Mesenchymal stem cell (in vitro differentiated cells and primary cell): ENCODE results near the gene HAPLN3.
A peak's percentile ranks its signal among the peaks of the same experiment; 100 is the strongest.

Experiments
- DNase-seq: peaks from one replicate; pipeline ENCODE4 v3.0.0-alpha.2; 2013
- H2AFZ ChIP-seq: one replicate; pipeline ENCODE4 v1.6.1; 2013; ENCODE audit warnings: low read depth, mild to moderate bottlenecking, control low read depth, inconsistent platforms, low read length, moderate library complexity
- H2AK5ac ChIP-seq: 2 replicates; pipeline ENCODE4 v1.6.1; 2013; ENCODE audit warnings: low read length, moderate library complexity, mild to moderate bottlenecking, inconsistent platforms; ENCODE audit not compliant: severe bottlenecking
- H2BK120ac ChIP-seq: one replicate; pipeline ENCODE4 v1.6.1; 2013; ENCODE audit warnings: low read depth, mild to moderate bottlenecking, inconsistent platforms, low read length, moderate library complexity
- H2BK12ac ChIP-seq, 2 experiments: one replicate each; pipeline ENCODE4 v1.6.1; 2013; ENCODE audit warnings: inconsistent platforms in 2 of 2, low read length in 2 of 2, mild to moderate bottlenecking in 2 of 2, moderate library complexity in 2 of 2, control low read depth in 1 of 2
- H2BK15ac ChIP-seq: one replicate; pipeline ENCODE4 v1.6.1; 2013; ENCODE audit warnings: mild to moderate bottlenecking, low read depth, inconsistent platforms; ENCODE audit not compliant: poor library complexity, severe bottlenecking
- H2BK5ac ChIP-seq: 2 replicates; pipeline ENCODE4 v1.6.1; 2013; ENCODE audit warnings: low read depth, mild to moderate bottlenecking, low read length, control low read depth, inconsistent platforms; ENCODE audit not compliant: poor library complexity, severe bottlenecking
- H3K14ac ChIP-seq, 2 experiments: one replicate each; pipeline ENCODE4 v1.6.1; 2013; ENCODE audit warnings: inconsistent platforms in 2 of 2, low read length in 2 of 2, control low read depth in 1 of 2, mild to moderate bottlenecking in 1 of 2, moderate library complexity in 1 of 2
- H3K18ac ChIP-seq, 2 experiments: one replicate each; pipeline ENCODE4 v1.6.1; 2013; ENCODE audit warnings: inconsistent platforms in 2 of 2, low read length in 2 of 2, control low read depth in 1 of 2, low read depth in 1 of 2, mild to moderate bottlenecking in 1 of 2
- H3K23ac ChIP-seq, 2 experiments: one replicate each; pipeline ENCODE4 v1.6.1; 2013; ENCODE audit warnings: inconsistent platforms in 2 of 2, low read length in 2 of 2, mild to moderate bottlenecking in 2 of 2, moderate library complexity in 2 of 2, control low read depth in 1 of 2
- H3K27ac ChIP-seq: 2 replicates; pipeline ENCODE4 v1.5.1; 2013; ENCODE audit warnings: mild to moderate bottlenecking, moderate library complexity, low read length, control low read depth, inconsistent platforms; ENCODE audit not compliant: poor library complexity, severe bottlenecking
- H3K27me3 ChIP-seq, 2 experiments: 2 replicates each; pipeline versions ENCODE4 v1.6.1 to v1.7.0; 2013; ENCODE audit warnings: low read length in 2 of 2, mild to moderate bottlenecking in 2 of 2, moderate library complexity in 2 of 2, control low read depth in 1 of 2, inconsistent platforms in 1 of 2; ENCODE audit not compliant: control insufficient read depth in 1 of 2, insufficient read depth in 1 of 2
- H3K36me3 ChIP-seq, 2 experiments: 2 replicates each; pipeline versions ENCODE4 v1.6.1 to v1.7.0; 2013; ENCODE audit warnings: low read length in 2 of 2, control low read depth in 1 of 2, inconsistent platforms in 1 of 2, low read depth in 1 of 2, mild to moderate bottlenecking in 1 of 2; ENCODE audit not compliant: insufficient read depth in 2 of 2, control insufficient read depth in 1 of 2
- H3K4ac ChIP-seq, 2 experiments: one replicate each; pipeline ENCODE4 v1.6.1; 2013; ENCODE audit warnings: inconsistent platforms in 2 of 2, low read length in 2 of 2, mild to moderate bottlenecking in 2 of 2, moderate library complexity in 2 of 2, control low read depth in 1 of 2, low read depth in 1 of 2
- H3K4me1 ChIP-seq: 2 replicates; pipeline ENCODE4 v1.6.1; 2013; ENCODE audit warnings: low read depth, low read length, control low read depth; ENCODE audit not compliant: control insufficient read depth, insufficient read depth
- H3K4me2 ChIP-seq: 2 replicates; pipeline ENCODE4 v1.6.1; 2013; ENCODE audit warnings: low read length, mild to moderate bottlenecking, inconsistent platforms; ENCODE audit not compliant: poor library complexity, severe bottlenecking
- H3K4me3 ChIP-seq, 2 experiments: 2 replicates each; pipeline versions ENCODE4 v1.5.1 to v1.7.0; 2013; ENCODE audit warnings: low read length in 2 of 2, mild to moderate bottlenecking in 2 of 2, control low read depth in 1 of 2, low read depth in 1 of 2; ENCODE audit not compliant: insufficient read depth in 1 of 2
- H3K79me1 ChIP-seq: replicated peaks from 2 replicates; pipeline ENCODE4 v1.6.1; 2013; ENCODE audit warnings: mild to moderate bottlenecking, control low read depth, low read length, inconsistent platforms; ENCODE audit not compliant: poor library complexity, severe bottlenecking
- H3K9ac ChIP-seq: 2 replicates; pipeline ENCODE4 v1.7.0; 2013; ENCODE audit warnings: mild to moderate bottlenecking, low read length, moderate library complexity
- H3K9me3 ChIP-seq: 2 replicates; pipeline ENCODE4 v1.7.0; 2013; ENCODE audit warnings: mild to moderate bottlenecking, low read length; ENCODE audit not compliant: control insufficient read depth
- H4K8ac ChIP-seq: one replicate; pipeline ENCODE4 v1.6.1; 2013; ENCODE audit warnings: inconsistent platforms, mild to moderate bottlenecking, low read length, moderate library complexity
- H4K91ac ChIP-seq: one replicate; pipeline ENCODE4 v1.6.1; 2013; ENCODE audit warnings: mild to moderate bottlenecking, low read length, inconsistent platforms
- WGBS: methylation state at CpG from one replicate; pipeline ENCODE4 v1.1.7; 2013; ENCODE audit warnings: mixed read lengths; 5-methylcytosine and 5-hydroxymethylcytosine counted together

HAPLN3 gene

DNA sequence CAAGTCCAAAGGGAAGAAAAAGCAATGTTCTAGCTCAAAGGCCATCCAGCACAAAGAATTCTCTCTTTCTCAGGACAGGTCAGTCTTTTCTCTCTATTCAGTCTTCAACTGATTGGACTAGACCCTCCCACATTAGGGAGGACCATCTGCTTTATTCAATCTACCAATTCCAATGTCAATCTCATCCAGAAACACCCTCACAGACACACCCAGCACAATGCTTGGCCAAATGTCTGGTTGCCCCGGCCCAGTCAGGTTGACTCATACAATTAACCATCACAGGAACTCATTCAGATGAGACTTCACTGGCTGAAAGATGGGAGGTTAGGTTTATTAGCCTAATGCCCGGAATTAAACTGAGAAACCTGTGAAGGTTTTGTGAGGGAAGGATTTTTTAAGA lies 59.7 kb downstream of the HAPLN3 start:
- no peak overlapping the region for H2BK12ac ChIP-seq
- no peak overlapping the region for H3K4me3 ChIP-seq
- no peak overlapping the region for H3K18ac ChIP-seq
- H3K27me3 ChIP-seq: peaks cover 5 to 19% of the 10 kb centered on the region in 2 experiments
- H3K79me1 ChIP-seq: no peaks in the 10 kb centered on the region
- H2BK120ac ChIP-seq: no peak overlapping the region
- no peak overlapping the region for H2BK5ac ChIP-seq
- no peak overlapping the region for H4K8ac ChIP-seq
- H4K91ac ChIP-seq: no peak overlapping the region
- H3K27ac ChIP-seq: no peak overlapping the region
- no peak overlapping the region for H3K14ac ChIP-seq
- no peaks in the 10 kb centered on the region for H3K4me1 ChIP-seq
- H2BK15ac ChIP-seq: no peak overlapping the region
- no peak overlapping the region for H2AFZ ChIP-seq
- H3K9ac ChIP-seq: peak overlapping the region; percentile 20
- H3K9me3 ChIP-seq: no peaks in the 10 kb centered on the region
- H3K23ac ChIP-seq: no peak overlapping the region
- H3K4me2 ChIP-seq: no peak overlapping the region
- H3K4ac ChIP-seq: no peak overlapping the region
- WGBS: no CpG with 5 or more reads among the region's 2 CpGs
- no peaks in the 10 kb centered on the region for H3K36me3 ChIP-seq
- no peak for DNase-seq
- H2AK5ac ChIP-seq: no peak overlapping the region

DNA sequence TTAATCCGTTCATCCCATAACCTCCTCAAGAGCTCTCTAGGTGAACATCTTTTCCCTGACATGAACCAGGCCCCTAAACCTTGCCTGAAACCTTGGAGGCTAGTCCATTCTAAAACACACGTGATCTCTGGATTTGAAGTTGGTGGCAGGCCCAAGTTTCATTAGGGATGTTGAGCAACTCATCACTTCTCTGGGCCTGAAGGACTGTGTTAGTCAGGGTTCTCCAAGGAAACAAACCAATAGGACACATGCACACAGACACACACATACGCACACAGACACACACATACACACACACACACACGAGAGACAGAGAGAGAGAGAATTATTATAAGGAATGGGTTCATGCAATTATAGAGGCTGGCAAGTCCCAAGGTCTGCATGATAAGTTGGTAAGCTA lies 60.2 kb downstream of the HAPLN3 start:
- Histone ChIP-seq H3K14ac (no peak overlapping the region), H2BK12ac (no peak overlapping the region), H4K91ac (no peak overlapping the region), H2AFZ (no peak overlapping the region), H2BK5ac (no peak overlapping the region), H3K27ac (no peak overlapping the region), H3K4me2 (no peak overlapping the region), H3K4me1 (no peaks in the 10 kb centered on the region), H3K18ac (no peak overlapping the region), H3K9me3 (no peaks in the 10 kb centered on the region), H3K27me3 (peaks cover 5 to 19% of the 10 kb centered on the region in 2 experiments), H3K4me3 (no peak overlapping the region), H2AK5ac (no peak overlapping the region), H4K8ac (no peak overlapping the region), H3K23ac (no peak overlapping the region), H2BK120ac (no peak overlapping the region), H2BK15ac (no peak overlapping the region), H3K9ac (peak overlapping the region; percentile 20), H3K79me1 (no peaks in the 10 kb centered on the region), H3K4ac (no peak overlapping the region), H3K36me3 (no peaks in the 10 kb centered on the region)
- no peak for DNase-seq
- 90% methylated on average over 2 of the region's 4 CpGs for WGBS

DNA sequence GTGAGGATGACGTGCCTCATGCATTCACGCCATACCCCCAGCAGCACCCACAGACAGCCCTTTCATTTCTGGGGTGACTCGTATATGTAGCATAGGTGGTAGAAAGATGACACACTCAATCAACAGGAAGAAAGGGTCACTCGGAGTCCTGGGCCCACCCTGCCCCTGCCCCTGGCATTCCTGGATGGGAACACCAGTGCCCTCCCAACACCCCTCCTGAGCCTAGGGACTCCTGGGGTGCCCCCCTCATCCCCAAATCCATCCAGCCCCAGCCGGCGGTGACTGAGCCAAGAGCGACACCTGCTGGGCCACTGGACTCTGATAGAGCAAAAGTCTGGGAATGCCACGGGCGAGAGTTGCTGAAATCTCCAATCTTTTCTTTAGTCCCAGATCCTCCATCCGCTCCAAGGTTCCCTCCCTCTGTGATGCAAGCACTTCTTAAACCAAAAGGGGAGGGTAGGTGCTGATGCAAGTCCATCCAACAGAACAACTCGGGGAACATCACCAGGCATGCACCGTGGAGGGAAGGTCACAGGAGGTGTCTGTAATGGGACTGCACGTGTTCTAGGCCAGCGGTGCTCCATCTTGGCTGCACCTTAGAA lies 61.0 kb downstream of the HAPLN3 start:
- Histone ChIP-seq H3K14ac (no peak overlapping the region), H3K4me3 (no peak overlapping the region), H3K4me1 (no peaks in the 10 kb centered on the region), H2AK5ac (no peak overlapping the region), H3K36me3 (no peaks in the 10 kb centered on the region), H2BK15ac (no peak overlapping the region), H2BK5ac (no peak overlapping the region), H3K4ac (no peak overlapping the region), H4K91ac (no peak overlapping the region), H3K9me3 (no peaks in the 10 kb centered on the region), H3K18ac (no peak overlapping the region), H4K8ac (no peak overlapping the region), H2BK12ac (no peak overlapping the region), H2BK120ac (no peak overlapping the region), H3K4me2 (no peak overlapping the region), H3K79me1 (no peaks in the 10 kb centered on the region), H2AFZ (no peak overlapping the region), H3K27ac (no peak overlapping the region), H3K23ac (no peak overlapping the region), H3K27me3 (peaks cover 11 to 15% of the 10 kb centered on the region in 2 experiments), H3K9ac (peak overlapping the region; percentile 14)
- DNase-seq: peak; percentile 50
- WGBS: 41% methylated on average over 12 of the region's 14 CpGs

DNA sequence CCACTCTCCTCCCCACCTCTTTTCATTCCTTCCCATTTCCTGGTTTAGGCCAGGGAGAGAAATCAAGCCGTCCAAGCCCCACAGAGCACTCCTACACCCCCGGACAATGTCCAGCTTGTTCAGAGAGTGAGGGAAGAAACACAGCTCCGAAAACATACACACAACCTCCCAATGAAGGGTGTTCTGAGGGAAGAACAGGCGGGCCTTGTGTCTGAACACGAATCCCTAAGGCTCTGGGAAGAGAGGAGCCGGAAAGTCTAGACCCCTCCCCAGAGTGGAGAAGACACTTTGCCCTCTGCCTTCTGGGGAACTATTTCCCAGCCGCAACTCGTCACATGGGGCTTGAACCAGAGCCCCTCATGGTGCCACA lies 61.6 kb downstream of the HAPLN3 start:
- H3K79me1 ChIP-seq: no peaks in the 10 kb centered on the region
- no peak overlapping the region for H2BK12ac ChIP-seq
- H2AK5ac ChIP-seq: no peak overlapping the region
- H3K4me3 ChIP-seq: no peak overlapping the region
- H2AFZ ChIP-seq: no peak overlapping the region
- no peaks in the 10 kb centered on the region for H3K9me3 ChIP-seq
- H3K18ac ChIP-seq: no peak overlapping the region
- no peak overlapping the region for H2BK120ac ChIP-seq
- H2BK5ac ChIP-seq: no peak overlapping the region
- WGBS: 29% methylated on average over 8 of the region's 8 CpGs
- H3K14ac ChIP-seq: no peak overlapping the region
- H4K8ac ChIP-seq: no peak overlapping the region
- no peak overlapping the region for H2BK15ac ChIP-seq
- H3K27me3 ChIP-seq: peaks cover 9 to 14% of the 10 kb centered on the region in 2 experiments
- no peak overlapping the region for H4K91ac ChIP-seq
- H3K9ac ChIP-seq: peak overlapping the region; percentile 47
- DNase-seq: no peak
- H3K4me2 ChIP-seq: no peak overlapping the region
- H3K36me3 ChIP-seq: no peaks in the 10 kb centered on the region
- no peaks in the 10 kb centered on the region for H3K4me1 ChIP-seq
- H3K4ac ChIP-seq: no peak overlapping the region
- H3K27ac ChIP-seq: no peak overlapping the region
- no peak overlapping the region for H3K23ac ChIP-seq
